Measurements from ENCODE around the gene TACO1.

- TF ChIP-seq CTCF (IDR thresholded peaks at IDR 0.05; ENCODE audit: insufficient read depth, low read depth, low read length) (no peak), EZH2 (IDR thresholded peaks at IDR 0.05; ENCODE audit: insufficient read depth, low read length) (no peak)
These were observed 22.5 kb upstream of the TACO1 start for GRCh38 chr17:63578027-63578768.

Measured in astrocyte (in vitro differentiated cells and primary cell).